ENCODE results near the gene MYCBP. TPM values are rescaled to one million over a fixed set of nuclear protein-coding genes. Genes with fewer than 3 reads are reported as not detected.
"Not testable (repeated sequence)": the region's sequence is repeated elsewhere in the genome, so short reads cannot be mapped to it uniquely, and the experiment has no call there.

Gene MYCBP, protein sequence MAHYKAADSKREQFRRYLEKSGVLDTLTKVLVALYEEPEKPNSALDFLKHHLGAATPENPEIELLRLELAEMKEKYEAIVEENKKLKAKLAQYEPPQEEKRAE
- 13.3 and 18.0 TPM in 2 replicates for total RNA-seq (2014; rRNA removed; shearing (Covaris generic))
- 11.0 and 13.6 TPM in 2 replicates for polyA plus RNA-seq (2015; cell fraction: cytosol; rRNA removed)
- polyA plus RNA-seq (2015; cell fraction: nucleus; rRNA removed): 6.9 and 10.1 TPM in 2 replicates

DNA sequence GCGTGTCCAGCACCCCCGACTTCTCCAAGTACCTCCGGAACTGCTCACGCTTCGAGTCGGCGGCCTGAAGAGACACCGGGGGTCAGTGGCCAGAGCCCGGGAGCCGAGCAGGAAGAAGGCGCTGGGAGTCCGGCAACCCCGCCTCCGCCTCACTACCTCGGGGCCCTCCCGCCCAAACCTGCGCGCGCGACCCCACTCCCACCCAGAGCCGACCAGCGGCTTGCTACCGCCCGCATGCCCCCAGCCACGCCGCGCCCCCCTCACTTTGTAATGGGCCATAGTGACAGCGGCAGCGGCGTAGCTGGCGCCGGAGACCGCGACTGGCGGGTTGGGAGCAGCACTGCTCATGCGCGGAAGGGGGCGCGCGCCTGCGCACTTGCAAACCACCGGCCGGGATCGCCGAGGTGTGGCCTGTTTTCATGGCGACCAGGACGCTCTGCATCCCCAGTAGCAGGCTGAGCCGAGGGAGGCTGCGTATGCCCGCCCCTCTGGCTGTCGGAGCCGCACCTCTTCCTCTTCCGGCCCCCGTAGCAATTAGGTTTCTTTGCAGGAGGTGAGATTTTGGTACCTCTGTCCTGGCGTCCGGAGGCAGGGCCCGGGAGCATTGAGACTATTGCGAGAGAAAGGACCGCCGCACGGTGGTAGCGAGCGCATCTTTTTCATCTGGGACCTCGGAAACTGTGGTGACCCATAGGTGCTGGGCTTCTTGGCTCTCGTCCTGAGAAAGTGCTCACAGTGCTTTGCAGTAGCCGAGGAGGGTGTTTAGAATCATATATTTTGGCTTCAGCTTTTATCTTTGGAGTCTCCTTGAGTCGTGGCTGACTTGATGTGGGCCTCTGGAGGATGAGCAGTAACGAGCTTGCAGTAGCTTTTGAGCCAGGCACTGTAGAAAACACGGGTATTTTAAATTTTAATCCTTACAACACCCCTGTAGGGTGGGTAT lies at the start of gene MYCBP:
Gene MYCBP (minus strand): TSS at position 322 of the 943 bp plus-strand sequence. CDS start 43 bp downstream, at position 279.
- in situ Hi-C loops (cut with HindIII; ENCODE audit: low pct_unique_long_range_greater_than_20kb, low sequenced_read_pairs): no loop called here

DNA sequence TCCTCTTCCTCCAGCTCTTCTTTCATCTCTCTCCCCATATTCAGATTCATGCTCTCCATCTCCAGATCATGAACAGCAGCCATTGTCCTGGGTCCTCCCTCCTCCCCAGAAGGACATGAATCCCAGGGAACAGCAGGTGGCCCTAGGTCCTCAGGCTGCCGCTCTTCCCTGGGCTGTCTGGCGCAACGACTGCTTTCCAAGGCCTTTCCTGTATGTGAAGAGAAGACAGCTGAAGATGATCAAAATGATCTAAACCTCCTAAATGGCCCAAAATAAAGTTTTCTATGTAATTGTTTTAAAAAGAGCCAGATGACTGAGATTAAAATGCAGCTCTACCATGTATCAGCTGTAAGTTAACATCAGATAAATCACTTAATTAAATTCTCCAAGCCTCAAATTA lies 46.0 kb upstream of the MYCBP start:
- DNase-seq (ENCODE audit: low read depth, low spot score): peak; percentile 9
- in situ Hi-C loops (cut with HindIII; ENCODE audit: low pct_unique_long_range_greater_than_20kb, low sequenced_read_pairs): no loop called here

More for the DNA sequence above, at the start of gene MYCBP:
- peak; percentile 93 for DNase-seq (ENCODE audit: low read depth, low spot score)

DNA sequence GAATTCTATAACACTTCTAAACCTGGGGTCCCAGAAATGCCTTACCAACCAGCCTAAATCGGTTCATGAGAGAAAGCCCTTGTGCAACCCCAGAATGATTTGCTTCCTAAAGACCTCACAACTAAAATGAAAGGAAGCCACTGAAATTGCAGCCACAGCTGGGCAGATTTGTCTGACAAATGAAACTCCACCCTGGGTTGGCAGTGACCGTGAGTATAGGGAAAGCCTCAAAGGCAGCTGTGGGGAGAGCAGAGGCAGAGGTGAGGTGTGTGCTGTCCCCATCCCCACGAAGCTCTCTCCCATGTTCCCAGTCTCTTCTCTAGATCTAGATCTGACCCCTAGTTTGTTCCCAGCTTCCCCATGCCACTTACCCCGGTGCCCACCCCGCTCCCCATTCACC lies 45.4 kb upstream of the MYCBP start:
- no peak for DNase-seq (ENCODE audit: low read depth, low spot score)
- in situ Hi-C loops (cut with HindIII; ENCODE audit: low pct_unique_long_range_greater_than_20kb, low sequenced_read_pairs): no loop called here

DNA sequence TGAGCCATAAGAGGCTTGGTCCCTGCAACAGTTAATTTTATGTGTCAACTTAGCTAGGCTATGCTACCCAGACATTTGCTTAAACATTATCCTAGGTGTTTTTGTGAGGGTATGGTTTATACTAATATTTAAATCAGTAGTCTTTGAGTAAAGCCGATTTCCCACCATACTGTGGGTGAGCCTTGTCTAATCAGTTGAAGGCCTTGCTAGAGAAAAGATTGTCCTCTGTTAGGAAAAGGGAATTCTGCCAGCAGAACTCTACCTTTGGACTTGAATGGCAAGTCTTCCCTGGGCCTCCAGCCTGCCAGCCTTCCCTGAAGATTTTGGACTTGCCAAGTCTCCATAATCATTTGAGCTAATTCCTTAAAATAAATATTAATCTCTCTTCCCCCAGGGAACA lies 44.6 kb upstream of the MYCBP start:
- DNase-seq (ENCODE audit: low read depth, low spot score): no peak
- in situ Hi-C loops (cut with HindIII; ENCODE audit: low pct_unique_long_range_greater_than_20kb, low sequenced_read_pairs): no loop called here

DNA sequence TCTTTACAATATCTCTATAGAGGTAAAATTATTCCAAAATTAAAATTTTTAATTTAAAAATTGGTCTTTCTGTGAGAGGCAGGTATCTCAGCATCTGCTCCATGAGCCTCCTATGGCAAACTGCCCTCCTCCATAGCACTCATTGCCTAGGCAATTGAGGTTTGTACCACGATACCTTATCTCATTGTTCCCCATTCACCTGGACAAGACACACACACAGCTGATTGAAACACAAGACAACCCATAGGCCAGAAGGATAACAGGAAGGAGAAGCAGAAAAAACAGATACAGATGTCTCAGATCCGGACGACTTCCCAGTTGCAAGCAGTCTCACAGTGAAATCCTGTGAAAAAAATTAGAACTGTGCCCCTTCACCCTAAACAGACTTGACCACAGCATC lies 44.2 kb upstream of the MYCBP start:
- no peak for DNase-seq (ENCODE audit: low read depth, low spot score)
- in situ Hi-C loops (cut with HindIII; ENCODE audit: low pct_unique_long_range_greater_than_20kb, low sequenced_read_pairs): no loop called here

DNA sequence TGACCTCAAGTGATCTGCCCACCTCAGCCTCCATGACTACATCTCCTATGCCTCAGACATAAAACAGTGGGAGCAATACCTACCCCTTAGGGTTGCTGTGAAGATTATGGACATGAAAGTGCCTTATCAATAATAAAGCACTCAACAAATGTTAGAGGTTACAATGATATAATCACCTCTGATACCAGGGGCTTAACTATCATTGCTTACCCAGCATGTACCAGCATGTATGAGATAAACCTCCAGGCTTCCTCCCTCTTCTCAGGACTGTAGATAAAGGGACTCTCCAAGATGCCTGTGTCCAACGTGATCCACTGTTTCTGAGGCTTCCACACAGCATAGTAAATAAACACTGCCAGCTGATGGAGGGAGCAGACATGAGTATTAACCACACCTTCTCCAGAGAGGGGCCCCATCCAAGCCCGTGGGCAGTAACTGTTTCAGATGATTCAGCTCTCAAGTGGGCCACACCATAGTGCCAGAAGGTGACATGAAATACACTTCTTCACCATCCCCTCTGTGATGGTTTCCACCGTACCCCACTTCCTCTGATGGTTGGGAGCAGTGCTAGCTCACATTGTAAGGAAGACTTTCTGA lies 42.3 kb upstream of the MYCBP start:
- in situ Hi-C loops (cut with HindIII; ENCODE audit: low pct_unique_long_range_greater_than_20kb, low sequenced_read_pairs): no loop called here
- no peak for DNase-seq (ENCODE audit: low read depth, low spot score)

DNA sequence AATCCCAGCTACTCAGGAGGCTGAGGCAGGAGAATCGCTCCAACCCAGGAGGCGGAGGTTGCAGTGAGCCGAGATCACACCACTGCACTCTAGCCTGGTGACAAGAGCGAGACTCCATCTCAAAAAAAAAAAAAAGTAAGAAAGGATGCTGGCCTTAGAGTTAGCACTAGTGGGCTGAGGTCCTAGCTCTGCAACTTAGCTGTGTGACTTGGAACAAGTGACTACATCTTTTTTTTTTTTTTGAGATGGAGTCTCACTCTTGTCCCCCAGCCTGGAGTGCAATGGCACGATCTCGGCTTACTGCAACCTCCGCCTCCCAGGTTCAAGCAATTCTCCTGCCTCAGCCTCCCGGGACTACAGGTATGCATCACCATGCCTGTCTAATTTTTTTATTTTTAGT lies 41.8 kb upstream of the MYCBP start:
- DNase-seq (ENCODE audit: low read depth, low spot score); in situ Hi-C loops (cut with HindIII; ENCODE audit: low pct_unique_long_range_greater_than_20kb, low sequenced_read_pairs): not testable (repeated sequence)

DNA sequence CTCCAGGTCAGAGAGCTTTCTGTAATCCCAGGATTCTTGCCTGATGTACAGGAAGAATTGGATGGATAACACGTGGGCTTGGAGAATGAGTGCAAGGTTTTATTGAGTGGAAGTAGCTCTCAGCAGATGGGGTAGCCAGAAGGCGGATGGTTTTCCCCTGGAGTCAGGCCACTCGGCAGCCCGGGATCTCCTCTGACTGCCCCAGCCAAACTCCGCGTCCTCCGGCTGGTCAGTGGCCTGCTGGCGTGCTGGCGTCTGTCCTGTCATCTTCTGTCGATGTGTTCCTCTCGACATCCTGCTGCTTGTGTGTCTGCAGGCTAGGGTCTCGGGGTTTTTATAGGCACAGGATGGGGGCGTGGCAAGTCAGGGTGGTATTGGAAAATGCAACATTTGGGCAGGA lies 35.7 kb upstream of the MYCBP start:
- DNase-seq (ENCODE audit: low read depth, low spot score): no peak
- in situ Hi-C loops (cut with HindIII; ENCODE audit: low pct_unique_long_range_greater_than_20kb, low sequenced_read_pairs): no loop called here

DNA sequence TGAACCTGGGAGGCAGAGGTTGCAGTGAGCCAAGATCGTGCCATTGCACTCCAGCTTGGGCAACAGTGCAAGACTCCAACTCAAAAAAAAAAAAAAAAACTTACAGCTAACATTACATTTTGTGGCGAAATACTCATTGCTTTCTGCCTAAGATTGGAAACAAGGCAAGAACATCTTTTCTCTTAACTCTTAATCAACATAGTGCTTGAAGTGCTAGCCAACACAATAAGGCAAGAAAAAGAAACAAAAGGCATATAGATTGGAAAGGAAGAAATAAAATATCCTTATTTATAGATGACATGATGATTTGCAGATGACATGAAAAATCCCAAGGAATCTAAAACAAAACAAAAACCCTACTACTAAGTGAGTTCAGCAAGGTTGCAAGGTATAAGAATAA lies 32.8 kb upstream of the MYCBP start:
- in situ Hi-C loops (cut with HindIII; ENCODE audit: low pct_unique_long_range_greater_than_20kb, low sequenced_read_pairs): no loop called here
- DNase-seq (ENCODE audit: low read depth, low spot score): no peak

DNA sequence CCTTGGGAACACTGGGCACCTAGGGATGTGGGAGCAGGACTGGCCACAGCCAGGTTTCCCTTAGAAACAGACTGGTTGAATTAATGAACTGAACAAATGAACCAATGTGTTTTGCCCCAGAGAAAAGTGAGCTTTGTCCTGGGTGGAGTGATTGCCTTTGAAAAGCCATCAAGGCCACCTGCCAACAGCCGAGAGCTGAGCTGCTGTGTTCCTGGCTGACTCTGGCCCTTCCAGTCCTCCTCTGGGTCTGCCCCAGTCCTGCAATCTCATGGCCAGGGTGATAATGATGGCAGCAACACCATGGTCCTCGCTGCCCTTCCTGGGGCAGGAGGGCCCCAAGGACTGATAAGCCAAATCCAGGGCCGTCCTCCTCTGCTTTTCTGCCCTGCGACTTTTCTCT lies 26.4 kb upstream of the MYCBP start:
- in situ Hi-C loops (cut with HindIII; ENCODE audit: low pct_unique_long_range_greater_than_20kb, low sequenced_read_pairs): no loop called here
- no peak for DNase-seq (ENCODE audit: low read depth, low spot score)

DNA sequence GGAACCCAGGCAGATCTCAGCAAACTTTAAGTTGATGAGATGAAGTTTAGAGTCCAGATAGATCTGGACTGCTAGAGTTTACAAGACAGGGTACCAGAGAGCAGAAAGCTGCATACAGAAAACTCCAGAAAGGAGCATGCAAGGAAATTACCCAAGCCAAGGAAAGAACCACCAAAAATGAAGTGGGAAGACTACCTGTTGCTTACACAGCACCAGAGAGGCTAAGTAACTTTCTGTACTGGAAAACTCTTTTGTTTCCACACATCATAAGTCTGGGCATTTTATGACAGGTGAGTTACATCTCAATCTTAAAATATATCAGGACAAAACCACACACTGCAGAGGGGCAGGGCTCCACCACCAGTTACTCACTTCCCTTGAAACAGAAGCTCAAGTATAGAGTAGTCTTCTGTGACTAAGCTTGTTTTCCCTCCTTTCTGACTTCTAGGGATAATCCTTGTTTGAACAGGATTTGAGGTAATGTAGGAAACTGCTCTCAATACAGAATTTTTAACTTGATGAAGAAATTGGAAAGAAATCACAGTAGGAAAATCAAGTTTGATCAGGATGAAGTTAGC lies 25.6 kb upstream of the MYCBP start:
- no peak for DNase-seq (ENCODE audit: low read depth, low spot score)
- in situ Hi-C loops (cut with HindIII; ENCODE audit: low pct_unique_long_range_greater_than_20kb, low sequenced_read_pairs): no loop called here

DNA sequence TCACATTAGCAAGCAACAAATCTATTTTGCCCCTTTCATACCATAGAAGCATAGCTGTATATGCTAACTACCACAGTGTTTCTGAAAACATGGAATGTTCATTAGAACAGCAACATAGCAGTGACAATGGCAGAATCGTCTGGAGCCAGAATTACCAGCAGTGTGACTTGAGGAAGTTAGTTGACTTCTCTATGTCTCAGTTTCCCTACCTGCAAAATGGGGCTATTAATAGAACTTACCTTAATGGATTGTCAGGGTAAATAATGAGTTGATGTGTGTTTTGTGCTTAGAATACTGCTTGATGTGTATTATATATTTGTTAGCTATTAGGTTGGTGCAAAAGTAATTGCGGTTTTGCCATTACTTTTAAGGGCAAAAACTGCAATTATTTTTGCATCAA lies 23.0 kb upstream of the MYCBP start:
- in situ Hi-C loops (cut with HindIII; ENCODE audit: low pct_unique_long_range_greater_than_20kb, low sequenced_read_pairs): no loop called here
- no peak for DNase-seq (ENCODE audit: low read depth, low spot score)

DNA sequence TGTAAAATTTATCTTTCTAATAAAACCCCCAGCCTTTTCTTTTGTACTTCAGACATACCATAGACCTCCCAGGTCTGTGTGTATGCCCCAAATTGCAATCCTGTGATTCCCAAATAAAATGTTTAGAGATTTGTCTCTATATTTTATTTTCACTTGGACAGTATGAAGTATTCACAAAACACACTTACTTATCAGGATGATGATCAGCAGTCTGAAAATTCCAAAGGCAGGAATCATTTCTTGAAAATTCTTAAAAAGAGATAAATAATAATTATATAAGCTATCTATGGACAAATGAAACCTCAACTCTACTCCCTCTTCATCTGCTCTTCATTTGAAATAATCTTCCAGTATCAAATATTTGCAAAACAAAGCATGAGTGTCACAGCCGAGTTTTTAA lies 19.8 kb upstream of the MYCBP start:
- in situ Hi-C loops (cut with HindIII; ENCODE audit: low pct_unique_long_range_greater_than_20kb, low sequenced_read_pairs): no loop called here
- no peak for DNase-seq (ENCODE audit: low read depth, low spot score)

DNA sequence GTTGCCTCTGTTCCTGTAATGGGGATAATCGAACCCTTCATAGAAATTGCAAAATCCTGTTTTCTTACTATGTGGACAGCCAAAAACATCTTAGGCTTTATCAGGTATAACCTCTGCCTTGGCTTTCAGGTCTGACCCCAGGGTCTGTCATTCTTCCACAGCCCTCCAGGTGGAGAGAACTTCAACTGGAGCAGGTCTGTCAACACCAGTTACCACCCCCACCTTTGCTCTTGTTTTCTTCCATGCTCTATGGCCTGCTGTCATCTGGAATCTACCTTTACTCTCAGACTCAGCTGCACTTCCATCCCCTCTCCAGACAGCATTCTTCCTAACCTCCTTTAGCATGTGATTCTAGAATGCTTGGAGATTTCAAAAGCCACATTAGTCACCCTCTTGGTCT lies 18.6 kb upstream of the MYCBP start:
- peak; percentile 9 for DNase-seq (ENCODE audit: low read depth, low spot score)
- in situ Hi-C loops (cut with HindIII; ENCODE audit: low pct_unique_long_range_greater_than_20kb, low sequenced_read_pairs): no loop called here

DNA sequence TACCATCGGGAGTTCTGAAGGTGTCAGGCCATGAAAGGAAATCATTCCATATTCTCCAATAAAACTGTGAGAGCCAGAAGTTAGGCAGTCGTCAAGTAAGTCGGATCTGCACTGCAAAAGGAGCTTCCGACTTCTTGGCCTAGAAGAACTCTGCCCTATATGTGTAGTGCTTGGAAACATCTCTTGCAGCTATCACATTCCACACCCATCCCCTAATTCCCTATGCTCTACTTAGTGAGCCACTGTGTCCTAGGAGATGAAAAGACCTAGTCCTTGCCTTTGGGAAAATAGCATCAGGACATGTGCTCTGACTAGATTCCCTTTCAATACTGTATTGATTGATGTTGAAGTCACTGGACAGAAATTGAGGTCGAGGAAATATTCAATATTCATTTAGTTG lies 16.4 kb upstream of the MYCBP start:
- DNase-seq (ENCODE audit: low read depth, low spot score): no peak
- in situ Hi-C loops (cut with HindIII; ENCODE audit: low pct_unique_long_range_greater_than_20kb, low sequenced_read_pairs): no loop called here

DNA sequence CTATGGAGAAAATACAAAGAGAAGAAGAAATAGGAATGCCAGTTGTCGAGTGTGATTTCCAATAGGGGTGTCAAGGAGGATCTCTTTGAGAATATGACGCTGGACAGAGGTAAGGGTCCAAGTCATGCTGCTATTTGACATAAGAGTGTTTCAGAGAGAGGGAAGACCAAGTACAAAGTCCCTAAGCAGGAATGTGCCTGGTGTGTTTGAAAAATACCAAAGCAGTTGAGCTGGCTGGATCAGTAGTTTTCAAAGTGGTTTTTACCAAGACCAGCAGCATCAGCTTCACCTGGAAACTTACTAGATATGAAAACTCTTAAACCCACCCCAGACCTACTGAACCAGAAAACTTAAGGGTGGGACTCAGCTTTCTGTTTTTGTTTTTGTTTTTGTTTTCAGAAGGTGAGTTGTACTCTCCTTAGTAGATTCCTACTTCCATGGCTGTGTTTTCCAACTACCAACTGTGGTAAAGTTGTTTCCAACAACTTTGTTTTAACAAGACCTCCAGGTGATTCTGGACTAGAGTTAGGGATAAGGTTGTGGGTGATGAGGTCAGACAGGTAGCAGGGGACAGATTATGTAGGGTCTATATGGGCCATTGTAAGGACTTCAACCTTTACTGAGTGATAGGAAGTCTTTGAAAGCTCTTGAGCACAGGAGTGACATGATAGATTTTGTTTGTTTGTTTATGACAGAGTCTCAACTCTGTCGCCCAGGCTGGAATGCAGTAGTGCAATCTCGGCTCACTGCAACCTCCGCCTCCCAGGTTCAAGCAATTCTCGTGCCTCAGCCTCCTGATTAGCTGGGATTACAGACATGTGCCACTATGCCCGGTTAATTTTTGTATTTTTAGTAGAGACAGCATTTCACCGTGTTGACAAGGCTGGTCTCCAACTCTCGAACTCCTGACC lies 15.5 kb upstream of the MYCBP start:
- in situ Hi-C loops (cut with HindIII; ENCODE audit: low pct_unique_long_range_greater_than_20kb, low sequenced_read_pairs): no loop called here

DNA sequence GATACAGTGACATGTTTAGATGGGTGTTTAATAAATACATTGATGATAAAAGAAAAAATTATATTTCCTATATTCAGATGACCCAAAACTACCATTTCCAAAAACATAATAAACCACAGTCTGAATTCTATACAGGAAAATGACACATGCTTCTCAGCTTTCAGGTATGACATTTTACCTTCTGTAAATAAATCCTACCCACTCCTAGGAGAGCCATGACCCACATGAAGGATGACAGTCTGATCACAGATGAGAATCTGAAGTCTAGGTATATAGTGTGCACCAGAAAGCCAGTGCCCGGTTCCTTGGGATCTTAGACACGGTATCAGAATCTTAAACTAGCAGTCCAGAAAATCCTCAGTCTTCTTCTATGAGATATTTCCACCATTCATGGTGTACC lies 11.9 kb upstream of the MYCBP start:
- in situ Hi-C loops (cut with HindIII; ENCODE audit: low pct_unique_long_range_greater_than_20kb, low sequenced_read_pairs): no loop called here
- no peak for DNase-seq (ENCODE audit: low read depth, low spot score)

More for the DNA sequence above, 15.5 kb upstream of the MYCBP start:
- no peak for DNase-seq (ENCODE audit: low read depth, low spot score)

Data from SK-MEL-5 (cell line).